ENCODE measurements around the gene SNU13.

Gene SNU13

DNA sequence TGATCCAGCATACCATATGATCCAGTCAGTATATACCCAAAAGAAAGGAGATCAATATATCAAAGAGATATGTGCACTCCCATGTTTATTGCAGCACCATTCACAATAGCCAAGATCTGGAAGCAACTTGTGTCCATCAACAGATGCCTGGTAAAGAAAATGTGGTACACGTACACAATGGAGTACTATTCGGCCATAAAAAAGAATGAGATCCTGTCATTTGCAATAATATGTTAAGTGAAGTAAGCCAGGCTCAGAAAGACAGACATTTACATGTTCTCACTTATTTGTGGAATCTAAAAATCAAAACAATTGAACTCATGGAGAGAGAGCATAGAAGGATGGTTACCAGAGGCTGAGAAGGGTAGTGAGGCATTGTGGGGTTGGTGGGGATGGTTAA is 27.0 kb downstream of the SNU13 start:
- Mint-ChIP-seq H3K4me1 (peaks cover 2% of the 10 kb centered on the region), H3K9me3 (no peaks in the 10 kb centered on the region), H3K4me3 (no peak overlapping the region)

GRCh38 chr22:41661088-41661487 is 27.6 kb downstream of the SNU13 start:
- TF ChIP-seq CTCF (IDR thresholded peaks at IDR 0.05; ENCODE audit: unreplicated experiment in 3 of 3): no peak
- H3K4me1 Mint-ChIP-seq: no peaks in the 10 kb centered on the region
- H3K27ac Mint-ChIP-seq: no peak overlapping the region
- H3K36me3 Mint-ChIP-seq (ENCODE audit: low read depth): peaks cover 69% of the 10 kb centered on the region
- no peaks in the 10 kb centered on the region for H3K27me3 Mint-ChIP-seq (ENCODE audit: low read depth)
- H3K9me3 Mint-ChIP-seq: no peaks in the 10 kb centered on the region
- H3K4me3 Mint-ChIP-seq: no peak overlapping the region

More for the DNA sequence above, 27.0 kb downstream of the SNU13 start:
- Mint-ChIP-seq H3K27ac (no peak overlapping the region), H3K27me3 (ENCODE audit: low read depth) (no peaks in the 10 kb centered on the region), H3K36me3 (ENCODE audit: low read depth) (peaks cover 65% of the 10 kb centered on the region)
- no peak for TF ChIP-seq CTCF (IDR thresholded peaks at IDR 0.05; ENCODE audit: unreplicated experiment in 3 of 3)

- Mint-ChIP-seq H3K36me3 (ENCODE audit: low read depth) (peaks cover 73% of the 10 kb centered on the region), H3K27me3 (ENCODE audit: low read depth) (no peaks in the 10 kb centered on the region), H3K4me1 (no peaks in the 10 kb centered on the region), H3K27ac (no peak overlapping the region), H3K4me3 (no peak overlapping the region), H3K9me3 (no peaks in the 10 kb centered on the region)
- no peak for TF ChIP-seq CTCF (IDR thresholded peaks at IDR 0.05; ENCODE audit: unreplicated experiment in 3 of 3)
These were observed 28.3 kb downstream of the SNU13 start for GRCh38 chr22:41660416-41660815.

GRCh38 chr22:41659941-41660340 is 28.7 kb downstream of the SNU13 start:
- Mint-ChIP-seq H3K9me3 (no peaks in the 10 kb centered on the region), H3K27ac (no peak overlapping the region), H3K4me3 (no peak overlapping the region), H3K4me1 (no peaks in the 10 kb centered on the region), H3K36me3 (ENCODE audit: low read depth) (peaks cover 72% of the 10 kb centered on the region), H3K27me3 (ENCODE audit: low read depth) (no peaks in the 10 kb centered on the region)
- TF ChIP-seq CTCF (IDR thresholded peaks at IDR 0.05; ENCODE audit: unreplicated experiment in 3 of 3): no peak

GRCh38 chr22:41658869-41659268 is 29.8 kb downstream of the SNU13 start:
- Mint-ChIP-seq H3K9me3 (no peaks in the 10 kb centered on the region), H3K4me3 (no peak overlapping the region), H3K36me3 (ENCODE audit: low read depth) (peaks cover 75% of the 10 kb centered on the region), H3K27ac (no peak overlapping the region), H3K4me1 (no peaks in the 10 kb centered on the region), H3K27me3 (ENCODE audit: low read depth) (no peaks in the 10 kb centered on the region)
- no peak for TF ChIP-seq CTCF (IDR thresholded peaks at IDR 0.05; ENCODE audit: unreplicated experiment in 3 of 3)

DNA sequence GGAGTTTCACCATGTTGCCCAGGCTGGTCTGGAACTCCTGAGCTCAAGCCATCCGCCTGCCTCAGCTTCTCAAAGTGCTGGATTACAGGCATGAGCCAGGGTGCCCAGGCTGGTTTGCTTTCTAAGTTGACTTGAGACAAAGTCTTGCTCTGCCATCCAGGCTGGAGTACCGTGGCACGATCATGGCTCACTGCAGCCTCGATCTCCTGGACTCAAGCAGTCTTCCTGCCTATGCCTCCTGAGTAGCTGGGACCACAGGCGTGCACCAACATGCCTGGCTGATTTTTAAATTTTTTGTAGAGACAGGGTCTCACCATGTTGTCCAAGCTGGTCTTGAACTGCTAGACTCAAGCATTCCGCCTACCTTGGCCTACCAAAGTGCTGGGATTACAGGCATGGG is 31.0 kb downstream of the SNU13 start:
- no peak overlapping the region for H3K4me3 Mint-ChIP-seq
- peaks cover 79% of the 10 kb centered on the region for H3K36me3 Mint-ChIP-seq (ENCODE audit: low read depth)
- no peak for TF ChIP-seq CTCF (IDR thresholded peaks at IDR 0.05; ENCODE audit: unreplicated experiment in 3 of 3)
- no peaks in the 10 kb centered on the region for H3K4me1 Mint-ChIP-seq
- no peak overlapping the region for H3K27ac Mint-ChIP-seq
- H3K9me3 Mint-ChIP-seq: no peaks in the 10 kb centered on the region
- H3K27me3 Mint-ChIP-seq (ENCODE audit: low read depth): no peaks in the 10 kb centered on the region

Data from nephron (organoid).